HG03064 (cell line): ENCODE measurements around the gene GPC6.
A peak's percentile ranks its signal among the peaks of the same experiment; 100 is the strongest.

ENCODE experiments used
- ATAC-seq: cut with Tn5 transposase; IDR thresholded peaks from one replicate; pipeline ENCODE4 v1.9.1; 2021; ENCODE audit warnings: low read depth; ENCODE audit not compliant: unreplicated experiment

The GPC6 gene

DNA sequence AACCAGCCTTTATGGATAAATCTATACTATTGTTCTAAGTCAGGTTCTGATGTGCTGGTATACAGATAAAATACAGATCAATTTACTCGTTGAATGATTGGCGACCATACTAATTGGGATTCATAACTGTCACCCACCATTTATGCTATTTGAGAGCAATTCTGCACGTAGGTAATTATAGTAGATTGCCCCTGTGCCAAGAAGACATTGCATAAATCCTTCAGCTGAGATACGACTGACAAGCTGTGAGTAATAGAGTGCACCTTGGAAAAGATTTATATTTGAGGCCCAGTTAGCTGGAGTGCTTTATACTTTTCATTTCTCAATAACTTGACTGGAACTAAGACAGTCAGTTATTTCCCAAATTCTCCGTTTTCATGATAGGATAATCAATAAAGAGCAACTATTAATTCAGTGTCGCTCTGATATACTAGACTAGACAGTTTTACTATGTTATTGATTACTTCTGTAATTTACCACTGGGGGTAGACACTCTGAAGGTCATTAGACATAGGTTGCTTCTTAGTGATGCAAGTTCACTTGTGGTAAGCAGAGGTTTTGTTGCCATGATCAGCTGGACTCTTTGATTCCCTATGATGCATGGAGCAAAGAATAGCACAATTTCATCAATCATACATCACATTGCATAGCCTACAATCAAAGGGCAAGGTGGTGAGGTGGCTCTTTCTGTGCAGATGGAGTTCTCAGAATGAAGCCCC is 536.3 kb downstream of the GPC6 start:
- no peak for ATAC-seq

DNA sequence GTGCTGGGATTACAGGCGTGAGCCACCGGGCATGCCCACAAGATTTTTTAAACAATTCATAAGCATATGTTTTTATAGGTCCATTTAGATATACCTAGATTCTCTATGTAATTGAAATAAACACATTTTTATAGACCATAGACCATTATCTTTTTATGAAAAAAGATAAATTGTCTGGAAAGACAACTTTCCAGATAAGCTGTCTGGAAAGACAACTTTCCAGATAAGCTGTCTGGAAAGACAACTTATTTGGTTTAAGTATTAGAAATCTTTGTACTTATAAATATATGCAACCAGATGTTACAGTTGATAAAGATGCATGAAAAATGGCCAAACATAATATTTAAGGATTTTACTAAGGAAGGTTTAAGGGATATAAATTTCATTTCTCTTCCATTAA is 538.5 kb downstream of the GPC6 start:
- ATAC-seq: no peak

DNA sequence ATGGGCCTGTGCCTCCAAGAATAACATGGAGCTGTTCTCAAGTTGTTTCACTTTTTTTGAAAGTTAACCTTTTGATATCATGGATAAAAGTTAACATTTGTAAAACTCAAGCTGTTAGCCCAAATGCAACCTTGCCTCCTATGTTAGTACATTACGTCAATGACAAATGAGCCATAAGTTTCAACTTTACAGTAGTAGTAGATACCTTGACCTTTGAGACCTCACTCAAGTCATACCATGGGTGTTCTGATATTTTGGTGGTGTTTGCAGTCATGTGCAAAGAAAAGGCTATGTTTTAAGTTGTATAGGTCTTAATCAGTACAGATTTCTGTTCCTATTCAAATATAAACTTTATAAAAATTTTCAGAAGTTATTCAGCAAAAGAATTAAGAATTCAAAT is 539.2 kb downstream of the GPC6 start:
- ATAC-seq: no peak

DNA sequence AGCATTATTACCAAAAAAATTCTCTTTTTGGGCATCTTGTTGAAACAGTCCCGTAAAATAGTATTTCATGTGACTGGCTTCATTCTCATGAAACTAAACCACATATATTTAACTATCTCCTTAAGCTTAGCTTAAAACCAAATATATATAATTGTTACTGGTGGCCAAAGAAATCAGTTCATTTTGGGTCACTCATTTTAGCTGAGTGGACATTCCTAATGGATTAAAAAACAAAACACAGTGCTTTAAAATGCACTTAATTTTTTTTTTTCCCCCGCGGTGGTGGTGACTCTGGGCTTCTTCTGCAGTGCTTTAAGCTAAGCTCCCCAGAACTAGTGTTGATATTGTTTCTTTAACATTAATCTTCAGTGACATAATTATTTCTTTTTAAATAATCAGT is 540.1 kb downstream of the GPC6 start:
- no peak for ATAC-seq

DNA sequence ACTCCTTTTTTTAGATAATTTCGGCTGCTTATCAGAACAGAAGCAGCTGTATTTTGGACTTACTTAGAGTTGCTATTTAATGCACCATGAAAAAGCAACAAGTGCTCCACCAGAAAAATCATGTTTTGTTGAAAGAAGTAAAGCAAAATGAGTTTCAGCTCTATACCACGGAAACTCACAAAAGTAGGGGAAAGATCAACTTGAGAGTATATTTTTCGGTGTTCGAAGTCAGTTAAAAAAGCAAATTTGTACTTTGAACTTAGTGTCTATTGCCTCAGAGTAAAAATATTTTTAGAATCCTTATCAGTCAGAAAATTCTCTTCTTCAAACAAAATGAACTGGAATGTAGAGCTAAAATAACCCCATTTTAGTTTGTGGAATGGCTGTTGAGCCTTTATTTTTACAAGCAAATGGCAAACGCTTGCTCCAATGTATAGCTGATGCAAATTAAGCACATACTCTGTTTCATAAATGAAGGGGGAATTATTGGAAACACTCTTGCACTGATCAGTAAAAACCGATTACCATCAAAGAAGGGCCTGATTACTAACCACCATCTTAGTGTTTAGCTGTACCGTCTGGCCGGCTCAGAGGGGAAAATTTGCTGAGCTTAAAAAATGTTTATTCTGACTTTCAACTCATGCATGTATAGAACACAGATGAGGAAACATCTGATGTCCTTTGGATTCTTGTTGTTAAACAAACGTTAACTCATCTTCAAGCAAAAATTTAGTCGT is 540.7 kb downstream of the GPC6 start:
- ATAC-seq: no peak

DNA sequence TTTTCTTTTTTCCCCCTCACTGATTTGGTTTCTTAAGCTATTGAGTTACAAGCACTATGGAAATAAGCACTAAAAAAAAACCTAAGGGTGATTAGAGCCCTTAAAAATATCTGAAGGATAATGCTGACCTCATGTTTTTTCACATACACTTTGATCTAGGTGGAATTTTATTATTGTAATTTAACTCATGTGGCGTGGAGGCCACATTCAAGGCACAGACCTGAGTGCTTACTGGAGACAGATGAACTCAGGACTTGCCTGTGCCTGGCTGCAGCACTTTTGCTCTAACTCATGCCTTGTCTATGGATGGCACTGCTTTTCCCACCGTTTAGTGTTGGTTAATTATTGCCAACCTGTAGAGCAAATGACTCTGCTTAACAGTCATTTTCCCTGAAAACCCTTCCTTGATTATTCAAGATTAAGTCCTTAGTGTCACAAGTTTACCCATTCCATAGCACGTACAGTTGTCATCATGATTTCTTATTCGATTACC is 541.4 kb downstream of the GPC6 start:
- no peak for ATAC-seq

DNA sequence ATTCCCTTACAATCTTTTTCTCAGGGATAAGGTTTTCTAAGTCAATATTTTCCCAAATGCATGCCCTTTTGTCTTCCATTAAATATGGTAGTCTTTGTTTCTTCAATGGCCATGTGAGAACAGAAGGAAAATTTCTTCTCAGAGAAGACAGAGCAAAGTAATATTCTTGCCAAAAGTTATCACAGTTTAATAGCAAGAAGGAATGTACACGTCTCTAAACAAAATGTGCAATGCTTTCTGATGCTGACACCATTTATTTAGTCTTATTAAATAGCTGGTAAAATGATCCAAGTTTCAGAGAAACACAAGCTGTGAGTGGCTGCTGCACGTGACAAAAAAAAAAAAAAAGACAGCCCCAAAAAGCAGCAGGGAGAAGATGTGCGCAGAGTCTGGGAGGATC is 542.5 kb downstream of the GPC6 start:
- no peak for ATAC-seq

DNA sequence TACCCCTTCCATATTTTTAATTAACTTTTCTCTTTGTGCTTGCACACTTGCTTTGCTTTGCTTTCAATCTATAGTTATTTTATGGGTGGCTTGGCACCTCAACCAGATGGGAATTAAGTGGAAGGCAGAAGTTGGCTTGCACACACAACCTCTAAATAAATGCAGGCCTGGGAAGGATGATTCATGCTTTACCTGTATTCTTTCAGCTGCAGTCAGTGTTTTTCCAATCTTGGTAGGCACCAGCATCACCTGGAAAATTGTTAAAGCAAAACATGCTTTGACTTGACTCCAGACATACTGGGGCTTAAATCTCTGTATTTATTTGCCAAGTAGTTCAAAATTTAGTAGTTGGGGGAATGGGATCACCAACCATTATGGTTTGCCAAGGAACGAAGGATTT is 543.0 kb downstream of the GPC6 start:
- no peak for ATAC-seq

DNA sequence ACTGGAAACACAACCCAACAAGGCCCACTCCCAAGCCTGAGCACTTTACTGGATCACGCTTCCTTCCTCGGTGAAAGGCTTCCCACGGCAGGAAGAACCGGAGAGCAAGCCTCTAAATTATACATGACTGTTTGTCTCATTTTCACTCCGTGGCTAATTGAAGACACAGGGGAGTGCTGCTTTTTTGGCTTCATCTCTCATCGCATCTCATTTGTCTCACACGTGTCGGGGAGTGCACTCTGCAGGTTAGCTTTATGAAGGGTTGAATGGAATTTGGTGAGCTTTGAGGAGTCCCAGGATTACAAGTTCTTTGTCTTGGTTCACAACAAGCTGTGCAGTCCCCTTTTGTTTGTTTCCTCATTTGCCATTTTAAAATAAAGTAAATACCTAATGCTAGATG is 544.6 kb downstream of the GPC6 start:
- no peak for ATAC-seq

DNA sequence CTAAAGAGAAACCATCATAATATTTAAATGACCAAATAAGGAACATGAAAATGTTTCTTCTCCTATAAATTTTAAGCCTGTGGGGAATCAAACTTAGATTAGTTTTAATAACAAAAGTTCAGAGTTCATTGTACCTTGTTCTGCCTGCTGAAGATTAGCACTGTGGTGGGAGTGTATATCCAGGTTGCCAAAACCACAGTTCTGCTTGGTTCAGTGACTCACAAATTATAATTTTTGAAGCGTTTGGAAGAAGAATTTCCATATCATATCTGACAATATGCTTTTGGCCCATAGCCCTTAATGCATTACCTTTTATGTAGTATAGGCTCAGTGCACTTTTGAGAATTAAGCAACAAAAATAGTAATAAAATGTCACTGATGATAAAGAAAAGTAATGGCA is 545.2 kb downstream of the GPC6 start:
- no peak for ATAC-seq

DNA sequence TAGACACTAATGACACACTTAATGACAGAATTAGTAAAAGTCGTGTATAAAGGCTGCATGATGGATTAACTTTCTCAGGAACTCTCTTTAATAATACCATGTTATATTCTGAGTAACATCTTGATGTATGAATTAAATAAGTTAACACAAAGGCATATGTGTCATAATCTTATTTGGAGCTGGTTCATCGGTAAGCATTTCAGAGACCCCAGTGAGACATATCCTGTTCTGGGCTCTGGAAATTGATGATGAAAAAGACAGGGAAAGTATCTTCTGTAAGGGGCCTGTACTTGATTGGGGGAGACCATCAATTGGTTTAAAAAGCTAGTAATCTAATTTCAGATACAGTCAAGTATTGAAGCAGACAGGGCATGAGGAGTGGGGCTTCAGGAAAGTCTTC is 547.9 kb downstream of the GPC6 start:
- ATAC-seq: no peak

DNA sequence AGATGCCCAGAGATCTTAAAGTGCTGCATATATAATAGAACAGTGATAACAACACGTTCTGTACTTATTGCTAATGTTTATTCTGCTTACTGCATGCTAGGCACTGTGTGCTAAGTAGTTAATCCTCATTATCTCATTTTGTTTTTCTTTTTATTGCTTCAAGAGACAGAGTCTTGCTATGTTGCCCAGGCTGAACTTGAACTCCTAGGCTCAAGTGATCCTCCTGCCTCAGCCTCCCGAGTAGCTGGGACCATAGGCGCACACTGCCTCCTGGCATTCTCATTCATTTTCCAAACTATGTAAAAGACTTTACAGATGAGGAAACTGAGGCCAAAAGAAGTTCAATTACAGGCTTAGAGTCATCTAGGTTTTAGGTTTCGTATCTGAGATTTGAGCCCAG is 548.4 kb downstream of the GPC6 start:
- no peak for ATAC-seq

DNA sequence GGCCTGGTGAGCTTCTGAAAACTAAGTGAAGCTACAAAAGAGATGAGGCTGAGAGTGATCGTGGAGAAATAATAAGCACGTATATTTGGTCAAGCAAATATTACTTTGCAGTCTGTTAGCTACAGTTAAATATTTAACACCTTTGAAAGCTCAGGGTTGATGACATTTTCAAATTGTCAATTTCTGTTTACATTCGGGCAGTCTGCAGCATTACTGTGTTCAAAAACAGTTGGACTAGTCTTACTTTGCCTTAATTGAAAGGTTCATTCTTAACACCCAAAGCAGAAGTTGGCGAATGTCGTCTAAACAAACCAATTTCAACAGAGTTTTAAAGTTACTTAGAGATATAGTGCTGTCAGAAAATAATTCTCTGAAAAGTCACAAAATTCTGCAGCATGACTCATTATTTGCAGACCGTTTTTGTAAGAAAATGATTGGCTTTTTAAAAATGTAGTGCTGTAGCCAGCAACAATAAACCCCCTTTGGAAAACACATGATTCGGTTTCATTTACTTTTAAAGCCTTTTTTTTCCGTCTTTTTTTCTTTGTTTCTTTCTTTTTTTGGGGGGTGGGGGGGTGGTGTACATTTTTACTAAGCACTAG is 549.0 kb downstream of the GPC6 start:
- no peak for ATAC-seq

DNA sequence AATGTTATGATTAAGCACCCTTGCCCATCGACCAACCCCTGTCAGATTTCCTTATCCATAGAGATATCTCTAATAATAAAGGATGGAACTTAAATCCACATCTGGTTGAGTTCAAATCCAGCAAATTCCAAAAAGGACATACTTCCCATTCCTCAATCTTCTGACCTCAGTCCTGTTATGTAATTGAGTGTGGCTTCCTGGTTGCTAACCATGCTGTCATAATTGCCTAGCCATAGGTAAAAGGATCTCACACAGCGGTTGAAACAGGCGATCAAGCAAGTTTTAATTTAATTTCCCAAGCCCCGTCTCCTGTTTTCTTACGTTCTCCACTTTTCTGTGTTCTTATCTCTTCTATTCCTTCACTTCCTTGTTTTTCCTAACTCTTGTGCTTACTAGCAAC is 550.3 kb downstream of the GPC6 start:
- ATAC-seq: no peak

DNA sequence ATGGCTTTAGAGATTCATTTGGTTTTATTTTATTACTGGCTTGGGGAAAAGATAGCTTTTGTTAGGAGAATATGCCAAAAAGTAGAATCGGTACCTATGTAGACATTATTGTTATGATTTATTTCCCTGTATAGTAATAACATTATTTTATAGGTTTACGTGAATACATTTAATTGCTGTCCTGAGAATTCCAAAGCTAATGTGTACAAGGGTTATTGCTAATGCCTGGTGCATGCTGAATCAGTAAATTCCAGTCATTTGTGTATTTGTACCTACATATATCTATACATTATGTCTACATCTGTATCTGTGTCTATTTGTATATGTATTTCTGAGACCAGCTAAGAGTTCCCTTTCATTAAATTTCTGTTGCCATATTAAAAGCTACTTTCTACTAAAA is 550.9 kb downstream of the GPC6 start:
- no peak for ATAC-seq

DNA sequence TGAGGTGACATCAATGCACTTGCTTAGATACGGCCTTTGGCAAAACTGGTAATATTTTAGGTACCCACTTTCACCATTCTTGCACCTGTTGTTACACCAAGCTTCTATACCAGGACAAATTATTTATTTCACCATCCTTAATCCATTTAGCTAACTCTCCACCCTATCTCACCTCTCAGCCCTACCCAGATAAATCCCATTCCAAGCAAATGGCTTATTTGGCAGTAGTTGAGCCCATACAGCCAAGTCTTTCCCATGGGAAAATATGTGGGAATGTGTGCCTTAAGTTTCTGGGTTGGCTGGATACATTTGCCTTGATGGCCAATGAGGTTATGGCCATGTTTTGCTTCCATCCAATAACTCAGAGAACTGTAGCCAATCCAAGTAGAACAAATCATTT is 551.9 kb downstream of the GPC6 start:
- ATAC-seq: no peak

DNA sequence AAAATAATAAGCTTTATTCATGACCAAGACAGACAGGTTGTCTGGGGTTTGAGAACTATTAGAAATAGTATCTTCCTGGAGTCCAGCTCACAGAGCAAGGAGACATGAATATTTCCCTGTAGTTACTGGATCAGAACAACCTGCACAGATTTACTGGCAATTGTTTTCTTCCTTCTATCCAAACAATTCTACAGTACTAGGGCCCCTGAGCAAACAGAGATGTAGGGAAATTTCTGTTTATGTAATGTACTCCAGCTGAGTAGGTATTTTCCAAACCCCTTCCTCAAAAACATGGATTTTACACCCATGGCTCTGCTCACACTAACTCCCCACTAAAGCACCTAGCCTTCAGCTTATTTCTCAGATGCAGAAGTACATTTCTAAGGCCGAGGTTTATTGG is 557.6 kb downstream of the GPC6 start:
- ATAC-seq: no peak

DNA sequence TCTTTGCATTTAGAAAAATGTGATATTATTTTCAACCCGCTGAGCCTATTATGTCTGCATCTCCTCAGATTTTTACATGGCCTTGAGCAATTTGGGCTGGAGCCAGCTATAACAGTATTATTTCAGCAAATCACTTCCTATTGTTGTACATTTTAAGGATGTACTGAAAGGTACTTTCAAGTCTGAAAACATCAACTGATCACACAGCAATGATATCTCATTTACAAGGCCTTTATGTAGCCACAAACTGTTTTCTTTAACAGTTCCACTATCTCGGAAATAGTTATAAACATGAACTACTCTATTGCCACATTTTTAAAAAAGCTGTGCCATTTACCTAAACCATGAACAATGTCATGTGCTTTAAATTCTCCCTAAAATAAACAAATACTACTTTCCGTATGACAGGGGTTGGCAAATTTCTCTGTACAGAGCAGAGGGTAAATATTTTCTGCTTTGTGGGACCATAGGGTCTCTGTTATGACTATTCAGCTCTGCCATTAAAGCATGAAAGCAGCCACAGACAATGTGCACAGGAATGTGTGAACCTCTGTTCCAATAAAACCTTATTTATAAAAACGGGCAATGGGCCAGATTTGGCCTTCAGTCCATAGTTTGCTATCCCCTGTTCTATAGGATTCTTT is 560.4 kb downstream of the GPC6 start:
- ATAC-seq: no peak

DNA sequence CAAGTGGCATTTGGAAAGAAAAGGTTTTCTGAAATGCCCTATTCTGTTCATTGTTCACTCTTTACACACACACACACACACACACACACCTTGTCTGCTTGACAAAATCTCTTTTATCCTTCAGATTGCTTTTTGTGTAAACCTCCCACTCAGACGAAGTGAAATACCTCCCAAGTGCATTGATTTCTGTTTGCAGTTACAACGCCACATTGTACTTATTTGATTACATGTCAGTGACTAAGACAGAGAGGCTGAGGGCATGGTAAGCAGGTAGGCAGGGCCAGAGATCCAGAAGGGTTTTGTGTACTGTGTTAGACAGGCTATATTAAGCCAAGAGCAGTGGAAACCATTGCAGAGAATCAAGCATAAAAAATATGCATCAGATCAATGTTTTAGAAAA is 561.8 kb downstream of the GPC6 start:
- no peak for ATAC-seq

DNA sequence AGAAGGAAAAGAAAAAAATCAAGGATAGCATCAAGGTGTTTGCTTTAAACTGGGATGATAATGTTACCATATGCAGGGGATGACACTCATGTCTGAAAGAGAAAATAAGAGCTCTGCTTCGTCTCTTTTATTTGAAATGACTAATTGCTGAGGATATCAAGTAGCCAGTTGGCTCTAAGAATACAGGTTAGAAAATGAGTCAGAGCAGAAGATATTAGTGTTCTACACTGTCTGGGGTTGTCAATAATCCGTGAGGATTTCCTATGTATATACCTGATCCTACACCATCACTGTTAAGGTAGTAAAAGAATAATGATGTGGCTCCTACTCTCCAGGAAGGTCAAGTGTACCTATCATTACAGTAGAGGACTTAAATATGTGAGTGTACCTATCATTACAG is 562.5 kb downstream of the GPC6 start:
- ATAC-seq: no peak

DNA sequence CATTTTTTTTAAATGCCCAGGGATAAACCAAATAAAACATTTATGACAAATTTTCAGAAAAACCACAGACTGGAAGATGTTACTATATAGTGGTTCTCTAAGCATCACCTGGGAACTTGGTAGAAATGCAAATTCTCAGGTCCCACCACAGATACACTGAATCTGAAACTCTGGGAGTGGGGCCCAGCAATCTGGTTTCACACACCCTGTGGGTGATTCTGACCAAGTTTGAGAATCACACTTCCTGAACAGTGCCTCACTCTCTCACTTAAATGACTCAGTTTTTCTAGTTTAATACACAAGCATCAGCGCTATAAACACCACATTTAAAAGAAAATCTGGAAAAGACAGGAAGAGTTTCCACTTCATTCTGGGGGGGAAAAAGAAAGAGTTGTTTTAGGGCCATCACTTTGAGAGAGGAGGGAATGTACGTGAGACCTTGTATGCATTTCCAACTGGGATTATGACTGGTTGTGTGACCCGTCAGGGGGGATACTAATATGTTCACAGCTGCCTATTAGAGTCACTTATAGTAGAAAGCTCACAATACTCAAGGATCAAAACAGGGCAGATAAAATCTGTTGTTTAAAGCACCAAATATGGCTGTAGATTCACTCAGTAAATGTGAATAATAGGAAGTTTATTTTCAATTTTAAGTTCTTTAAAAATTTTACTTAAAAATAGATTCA is 567.7 kb downstream of the GPC6 start:
- ATAC-seq: peak; percentile 88
